Muscle of back (tissue), 10 donors: ENCODE measurements around the gene RUFY4. TPM values are rescaled to one million over a fixed set of nuclear protein-coding genes. Genes with fewer than 3 reads are reported as not detected.

Source experiments
- polyA plus RNA-seq, 10 donors: library from polyadenylated mRNA; unstranded; fragments of 120-200 nt; gene quantifications; one replicate each; pipeline ENCODE4 v1.2.1, GENCODE V29; 2013; ENCODE audit not compliant: insufficient read length in 10 of 10

The RUFY4 gene
- polyA plus RNA-seq, 10 donors, result 0.07 to 0.32 (median 0.11) TPM; not detected in 4

Other genes starting within 250 kb of the RUFY4 start
- gene TNS1, start 66.3 kb upstream of the RUFY4 start, polyA plus RNA-seq, result 100 to 1,000 TPM; 106 to 124 (median 117) TPM
- gene CXCR2, start 56.8 kb downstream of the RUFY4 start, polyA plus RNA-seq, result under 1 TPM in 9 of 10 donors, not detected in 1; 0.07 to 0.81 (median 0.31) TPM
- gene CXCR1, start 97.7 kb downstream of the RUFY4 start, polyA plus RNA-seq, result under 1 TPM in 5 of 10 donors, not detected in 5; 0.07 to 0.18 (median 0.09) TPM
- gene ARPC2, start 147.9 kb downstream of the RUFY4 start, polyA plus RNA-seq, result 100 to 1,000 TPM; 208 to 261 (median 235) TPM
- 1 to 10 TPM; 1.4 to 3.2 (median 2.0) TPM for gene GPBAR1, start 191.8 kb downstream of the RUFY4 start, polyA plus RNA-seq
- 100 to 1,000 TPM in 1 of 10 donors, 10 to 100 TPM in 9; 70.4 to 105 (median 83.8) TPM for gene AAMP, start 200.9 kb downstream of the RUFY4 start, polyA plus RNA-seq
- 10 to 100 TPM; 40.3 to 56.1 (median 44.9) TPM for gene PNKD, start 201.3 kb downstream of the RUFY4 start, polyA plus RNA-seq
- gene TMBIM1, start 223.2 kb downstream of the RUFY4 start, polyA plus RNA-seq, result 100 to 1,000 TPM in 3 of 10 donors, 10 to 100 TPM in 7; 71.2 to 109 (median 96.1) TPM